ENCODE data around the gene PLA2G4E.

- no peak for TF ChIP-seq EGR1 (IDR thresholded peaks at IDR 0.05; ENCODE audit: low read depth)
- no peak for TF ChIP-seq YY1 (IDR thresholded peaks at IDR 0.05; ENCODE audit: extremely low read depth, insufficient replicate concordance, low read depth, low read length)
Measured at GRCh38 chr15:41975669-41976068, 45.2 kb downstream of the PLA2G4E start.

All from HCT116 (cell line).